NCI-H1694 (cell line): ENCODE results near the gene NUP85.
"Not testable (repeated sequence)": the region's sequence is repeated elsewhere in the genome, so short reads cannot be mapped to it uniquely, and the experiment has no call there.

Source experiments
- DNase-seq: peaks from one replicate; lab custom pipeline; 2025; lab: John Stamatoyannopoulos, UW

Gene NUP85

GRCh38 chr17:75205793-75206163 is 299 bp downstream of the NUP85 start:
- DNase-seq: no peak

- not testable (repeated sequence) for DNase-seq
Measured at GRCh38 chr17:75207050-75207407, 1.6 kb downstream of the NUP85 start.

GRCh38 chr17:75207760-75208159 is 2.3 kb downstream of the NUP85 start:
- no peak for DNase-seq

- DNase-seq: no peak
Measured at GRCh38 chr17:75208161-75208560, 2.7 kb downstream of the NUP85 start.

- no peak for DNase-seq
Measured at GRCh38 chr17:75209061-75209460, 3.6 kb downstream of the NUP85 start.

- no peak for DNase-seq
Measured at GRCh38 chr17:75218131-75218530, 12.7 kb downstream of the NUP85 start.

- DNase-seq: no peak
Measured at GRCh38 chr17:75219815-75220214, 14.3 kb downstream of the NUP85 start.

- DNase-seq: no peak
Measured at GRCh38 chr17:75225016-75225415, 19.5 kb downstream of the NUP85 start.

- no peak for DNase-seq
Measured at GRCh38 chr17:75227729-75228128, 22.2 kb downstream of the NUP85 start.

- DNase-seq: no peak
Measured at GRCh38 chr17:75228305-75228704, 22.8 kb downstream of the NUP85 start.

- no peak for DNase-seq
Measured at GRCh38 chr17:75228847-75229246, 23.4 kb downstream of the NUP85 start.

- no peak for DNase-seq
Measured at GRCh38 chr17:75231071-75231470, 25.6 kb downstream of the NUP85 start.

- no peak for DNase-seq
Measured at GRCh38 chr17:75231741-75232464, 26.4 kb downstream of the NUP85 start.

- DNase-seq: no peak
Measured at GRCh38 chr17:75232786-75233185, 27.3 kb downstream of the NUP85 start.

GRCh38 chr17:75237100-75238014 is 31.9 kb downstream of the NUP85 start:
- DNase-seq: no peak

- no peak for DNase-seq
Measured at GRCh38 chr17:75238020-75238580, 32.6 kb downstream of the NUP85 start.

- peak; percentile 3 for DNase-seq
Measured at GRCh38 chr17:75238684-75239191, 33.3 kb downstream of the NUP85 start.

- no peak for DNase-seq
Measured at GRCh38 chr17:75239214-75239613, 33.7 kb downstream of the NUP85 start.

GRCh38 chr17:75239778-75240393 is 34.4 kb downstream of the NUP85 start:
- no peak for DNase-seq

GRCh38 chr17:75240394-75241142 is 35.1 kb downstream of the NUP85 start:
- DNase-seq: peak; percentile 49

GRCh38 chr17:75241143-75241430 is 35.6 kb downstream of the NUP85 start:
- DNase-seq: no peak

- DNase-seq: no peak
Measured at GRCh38 chr17:75241502-75241901, 36.0 kb downstream of the NUP85 start.
